HG03575 (cell line): Measurements from ENCODE around the gene ATAD3B.
A peak's percentile ranks its signal among the peaks of the same experiment; 100 is the strongest.
"Not testable (repeated sequence)": the region's sequence is repeated elsewhere in the genome, so short reads cannot be mapped to it uniquely, and the experiment has no call there.

Experiments used
- ATAC-seq: cut with Tn5 transposase; IDR thresholded peaks from one replicate; pipeline ENCODE4 v1.9.1; 2021; ENCODE audit not compliant: unreplicated experiment, insufficient number of reproducible peaks, low FRiP score; ENCODE audit errors: extremely low read depth

Gene ATAD3B, protein sequence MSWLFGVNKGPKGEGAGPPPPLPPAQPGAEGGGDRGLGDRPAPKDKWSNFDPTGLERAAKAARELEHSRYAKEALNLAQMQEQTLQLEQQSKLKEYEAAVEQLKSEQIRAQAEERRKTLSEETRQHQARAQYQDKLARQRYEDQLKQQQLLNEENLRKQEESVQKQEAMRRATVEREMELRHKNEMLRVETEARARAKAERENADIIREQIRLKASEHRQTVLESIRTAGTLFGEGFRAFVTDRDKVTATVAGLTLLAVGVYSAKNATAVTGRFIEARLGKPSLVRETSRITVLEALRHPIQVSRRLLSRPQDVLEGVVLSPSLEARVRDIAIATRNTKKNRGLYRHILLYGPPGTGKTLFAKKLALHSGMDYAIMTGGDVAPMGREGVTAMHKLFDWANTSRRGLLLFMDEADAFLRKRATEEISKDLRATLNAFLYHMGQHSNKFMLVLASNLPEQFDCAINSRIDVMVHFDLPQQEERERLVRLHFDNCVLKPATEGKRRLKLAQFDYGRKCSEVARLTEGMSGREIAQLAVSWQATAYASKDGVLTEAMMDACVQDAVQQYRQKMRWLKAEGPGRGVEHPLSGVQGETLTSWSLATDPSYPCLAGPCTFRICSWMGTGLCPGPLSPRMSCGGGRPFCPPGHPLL

DNA sequence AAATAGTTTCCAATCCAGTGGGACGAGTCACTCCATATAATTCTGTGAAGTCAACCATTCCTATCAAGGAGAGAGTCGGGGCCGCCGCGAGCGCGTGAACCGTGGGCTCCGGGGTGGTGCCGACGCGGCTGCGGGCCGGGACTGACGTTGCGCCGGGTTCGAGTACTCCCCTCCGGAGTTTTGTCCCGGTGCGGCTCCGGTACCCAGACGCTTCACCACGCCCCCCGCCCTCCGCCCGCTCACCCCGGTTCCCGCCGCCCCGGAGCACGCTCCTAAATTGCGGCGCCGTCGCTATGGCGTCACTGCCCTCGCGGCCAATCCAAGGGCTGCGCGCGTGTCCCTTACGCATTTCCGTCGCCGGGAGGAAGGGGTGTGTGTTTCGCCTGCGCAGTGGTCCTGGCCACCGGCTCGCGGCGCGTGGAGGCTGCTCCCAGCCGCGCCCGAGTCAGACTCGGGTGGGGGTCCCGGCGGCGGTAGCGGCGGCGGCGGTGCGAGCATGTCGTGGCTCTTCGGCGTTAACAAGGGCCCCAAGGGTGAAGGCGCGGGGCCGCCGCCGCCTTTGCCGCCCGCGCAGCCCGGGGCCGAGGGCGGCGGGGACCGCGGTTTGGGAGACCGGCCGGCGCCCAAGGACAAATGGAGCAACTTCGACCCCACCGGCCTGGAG lies at the start of gene ATAD3B:
TSS of gene ATAD3B (plus strand) at position 377 of the 664 bp plus-strand sequence. CDS start at position 497, 120 bp downstream.
- ATAC-seq: peak; percentile 50

DNA sequence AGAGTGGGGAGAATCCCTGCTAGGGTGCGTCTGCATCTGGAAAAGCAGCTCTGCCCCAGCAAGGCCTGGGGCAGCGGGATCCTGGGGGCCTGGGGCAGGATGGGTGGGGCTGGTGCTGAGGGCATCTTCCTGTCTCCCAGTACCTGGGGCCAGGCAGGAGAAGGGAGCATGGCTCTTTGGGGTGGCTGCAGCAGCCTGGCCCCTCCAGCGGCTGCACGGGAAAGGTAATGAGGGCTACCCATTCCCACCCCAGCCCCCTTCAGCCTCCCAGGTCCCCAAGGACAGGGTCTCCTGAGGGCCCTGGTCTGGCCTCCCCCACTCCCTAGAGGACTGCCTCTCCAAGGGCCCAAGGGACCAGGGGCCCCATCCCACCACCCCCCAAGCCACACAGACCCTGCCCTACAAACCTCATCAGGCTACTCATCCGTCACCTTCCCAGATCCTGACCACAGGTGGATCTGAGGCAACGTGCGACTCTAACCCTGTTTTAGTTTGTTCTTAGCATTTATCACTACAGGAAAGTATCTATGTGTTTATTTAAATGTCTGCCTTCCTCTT lies 49.6 kb upstream of the ATAD3B start:
- ATAC-seq: no peak

DNA sequence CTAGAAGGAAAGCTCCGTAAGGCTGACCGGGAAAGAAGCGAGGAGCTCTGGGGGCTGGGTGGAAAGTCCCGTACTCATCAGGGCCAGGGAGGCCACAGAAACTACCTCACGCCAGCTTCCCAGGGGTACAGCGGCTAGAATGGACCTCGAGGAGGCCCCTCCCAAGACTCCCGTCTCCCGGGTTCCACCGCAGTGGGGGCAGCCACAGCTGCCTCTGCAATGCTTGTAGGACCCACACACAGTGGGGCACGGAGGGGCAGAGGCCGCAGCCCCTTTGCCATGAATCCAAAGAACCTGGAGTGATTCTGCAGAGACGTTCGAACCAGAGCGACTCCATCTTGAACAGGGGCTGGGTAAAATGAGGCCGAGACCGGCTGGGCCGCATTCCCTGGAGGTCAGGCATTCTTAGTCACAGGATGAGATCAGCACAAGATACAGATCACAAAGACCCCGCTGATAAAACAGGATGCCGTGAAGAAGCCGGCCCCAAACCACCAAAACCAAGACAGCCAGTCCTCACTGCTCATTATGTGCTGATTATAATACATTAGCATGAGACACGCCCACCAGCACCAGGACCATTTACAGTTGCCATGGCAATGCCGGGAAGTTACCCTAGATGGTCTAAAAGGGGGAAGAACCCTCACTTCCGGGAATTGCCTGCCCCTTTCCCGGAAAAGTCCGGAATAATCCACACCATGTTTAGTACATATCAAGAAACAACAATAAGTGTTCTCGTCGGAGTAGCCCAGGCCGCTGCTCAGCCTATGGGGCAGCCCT lies 48.9 kb upstream of the ATAD3B start:
- no peak for ATAC-seq

DNA sequence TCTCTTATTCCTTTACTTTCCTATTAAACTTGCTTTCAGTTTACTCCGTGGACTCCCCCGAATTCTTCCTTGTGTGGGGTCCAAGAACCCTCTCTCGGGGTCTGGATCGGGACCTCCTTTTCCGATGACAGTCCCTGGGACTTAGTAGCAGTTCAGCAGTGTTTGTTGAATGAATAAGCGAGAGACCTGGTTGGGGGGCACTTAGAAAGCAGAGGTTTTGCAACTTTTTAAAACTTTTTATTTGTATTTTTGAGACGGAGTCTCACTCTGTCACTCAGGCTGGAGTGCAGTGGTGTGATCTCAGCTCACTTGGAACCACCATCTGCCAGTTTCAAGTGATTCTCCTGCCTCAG lies 48.3 kb upstream of the ATAD3B start:
- ATAC-seq: no peak

DNA sequence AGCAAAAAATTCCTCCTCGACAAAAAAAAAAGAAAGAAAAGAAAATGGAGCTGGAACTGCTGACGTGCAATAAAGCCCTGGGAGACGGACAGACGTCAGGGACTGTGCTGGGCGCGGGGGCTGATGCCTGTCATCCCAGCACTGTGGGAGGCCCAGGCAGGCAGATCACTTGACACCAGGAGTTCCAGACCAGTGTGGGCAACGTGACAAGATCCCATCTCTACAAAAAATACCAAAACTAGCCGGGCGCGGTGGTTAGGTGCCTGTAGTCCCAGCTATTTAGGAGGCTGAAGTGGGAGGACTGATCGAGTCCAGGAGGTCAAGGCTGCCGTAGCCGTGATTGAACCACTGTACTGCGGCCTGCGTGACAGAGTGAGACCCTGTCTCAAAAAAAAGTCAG lies 46.9 kb upstream of the ATAD3B start:
- no peak for ATAC-seq

DNA sequence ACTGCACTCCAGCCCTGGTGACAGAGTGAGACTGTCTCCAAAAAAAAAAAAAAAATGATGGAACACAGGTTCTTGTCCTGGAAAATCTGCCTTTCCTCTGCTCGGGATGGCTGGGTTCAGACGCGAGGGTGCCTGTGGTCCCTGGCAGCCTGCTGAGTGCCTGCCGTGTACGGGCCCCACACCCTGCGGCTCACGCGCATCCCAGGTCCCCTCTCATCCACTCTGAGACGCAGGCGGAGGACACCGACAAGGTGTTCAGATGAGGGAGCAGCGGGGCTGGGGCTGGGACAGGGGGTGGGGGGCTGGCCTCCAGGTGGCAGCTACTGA lies 46.2 kb upstream of the ATAD3B start:
- no peak for ATAC-seq

DNA sequence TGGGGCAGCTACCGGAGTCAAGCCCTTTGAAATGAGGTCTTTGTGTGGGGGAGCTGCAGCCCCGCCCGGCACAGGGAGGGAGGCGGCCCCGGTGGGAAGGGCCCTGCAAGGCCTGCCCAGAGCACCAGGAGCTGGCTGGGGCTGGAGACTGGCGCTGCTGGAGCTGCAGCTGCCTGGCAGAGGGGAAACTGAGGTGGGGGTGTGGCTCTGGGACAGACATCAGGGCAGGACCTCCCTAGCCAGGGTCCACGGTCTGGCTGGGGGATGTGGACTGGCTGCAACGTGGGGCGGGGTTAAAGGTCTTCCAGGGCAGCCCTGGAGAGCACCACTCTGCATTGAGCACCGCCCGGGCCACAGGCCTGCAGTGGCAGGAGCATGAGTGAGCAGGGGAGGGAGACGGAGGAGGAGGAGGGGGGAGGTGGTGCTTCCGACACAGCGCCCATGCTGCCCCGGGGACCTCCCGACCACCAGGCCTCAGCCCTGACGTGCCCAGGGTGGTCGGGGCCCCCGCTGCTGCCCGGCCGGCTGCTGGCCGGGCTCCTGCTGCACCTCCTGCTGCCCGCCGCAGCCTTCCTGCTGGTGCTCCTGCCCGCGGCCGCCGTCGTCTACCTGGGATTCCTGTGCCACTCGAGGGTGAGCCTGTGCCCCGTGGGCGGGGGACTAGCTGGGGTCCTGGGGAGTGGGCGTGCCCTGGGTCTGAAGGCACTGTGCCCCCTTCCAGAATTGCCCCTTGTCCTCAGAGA lies 45.6 kb upstream of the ATAD3B start:
- no peak for ATAC-seq

DNA sequence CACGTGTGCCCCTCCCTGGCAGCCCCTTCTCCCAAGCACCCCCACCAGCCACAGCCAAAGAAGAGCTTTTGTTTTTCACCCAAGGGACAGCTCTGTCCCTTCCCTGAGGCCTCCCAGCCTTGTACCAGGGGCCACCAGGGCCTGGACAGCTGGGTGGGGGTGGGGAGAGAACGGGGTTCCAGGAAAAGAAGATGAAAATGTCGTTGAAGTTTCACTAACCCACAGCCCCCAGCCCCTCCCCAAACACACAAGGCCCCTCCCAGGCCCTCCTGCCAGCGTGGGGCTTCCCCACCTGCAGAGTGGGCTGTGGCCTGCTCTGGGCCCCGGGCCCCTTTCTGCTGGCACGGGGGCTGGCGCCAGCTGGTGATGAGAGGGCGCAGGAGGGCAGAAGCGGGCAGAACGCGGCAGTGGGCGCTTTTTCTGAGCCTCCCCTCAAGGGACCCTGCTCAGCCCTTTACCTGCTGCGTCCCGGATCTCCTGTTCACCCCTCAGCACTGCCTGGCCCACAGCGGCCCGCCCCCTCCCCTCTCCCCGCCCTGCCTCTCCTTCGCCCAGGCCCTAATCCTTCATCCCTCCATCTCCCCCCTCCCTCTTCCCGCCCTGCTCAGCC lies 45.0 kb upstream of the ATAD3B start:
- ATAC-seq: no peak

DNA sequence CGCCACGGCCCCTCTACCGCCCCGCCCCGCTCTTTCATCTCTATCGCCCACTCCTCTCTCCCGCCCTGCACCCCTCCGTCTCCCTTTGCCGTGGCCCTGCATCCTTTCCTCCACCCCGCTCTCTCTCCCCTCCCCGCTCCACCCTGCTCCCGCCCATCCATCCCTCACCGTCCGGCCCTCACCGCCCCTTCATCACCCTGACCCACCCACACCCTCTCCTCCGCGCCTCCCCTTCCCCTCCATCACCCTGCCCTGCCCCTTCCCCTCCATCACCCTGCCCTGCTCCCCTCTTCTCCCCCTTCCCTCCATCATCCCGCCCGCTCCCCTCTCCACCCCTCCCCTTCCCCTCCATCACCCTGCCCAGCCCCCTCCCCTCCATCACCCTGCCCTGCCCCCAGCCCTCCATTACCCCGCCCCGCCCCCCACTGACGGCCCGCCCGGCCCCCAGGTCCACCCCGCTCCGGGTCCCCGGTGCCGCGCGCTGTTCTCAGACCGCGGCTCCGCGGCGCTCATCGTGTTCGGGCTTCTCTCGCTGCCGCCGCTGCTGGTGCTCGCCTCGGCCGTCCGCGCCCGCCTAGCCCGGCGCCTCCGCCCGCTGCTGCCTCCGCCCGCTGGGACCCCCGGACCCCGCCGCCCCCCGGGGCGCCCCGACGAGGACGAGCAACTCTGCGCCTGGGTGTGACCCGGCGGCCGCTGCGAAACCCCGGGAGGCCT lies 44.3 kb upstream of the ATAD3B start:
- no peak for ATAC-seq

DNA sequence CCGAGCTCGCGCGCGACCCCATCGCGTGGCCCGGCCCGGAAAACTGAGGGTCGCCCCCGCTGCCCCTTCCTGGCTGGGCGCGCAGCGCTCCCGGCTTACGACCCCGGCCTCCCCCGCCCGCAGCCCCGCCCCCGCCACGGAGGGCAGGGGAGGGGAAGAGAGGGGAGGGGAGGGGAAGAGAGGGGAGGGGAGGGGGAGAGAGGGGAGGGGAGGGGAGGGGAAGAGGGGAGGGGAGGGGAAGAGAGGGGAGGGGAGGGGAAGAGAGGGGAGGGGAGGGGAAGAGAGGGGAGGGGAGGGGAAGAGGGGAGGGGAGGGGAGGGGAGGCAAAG lies 43.8 kb upstream of the ATAD3B start:
- no peak for ATAC-seq

DNA sequence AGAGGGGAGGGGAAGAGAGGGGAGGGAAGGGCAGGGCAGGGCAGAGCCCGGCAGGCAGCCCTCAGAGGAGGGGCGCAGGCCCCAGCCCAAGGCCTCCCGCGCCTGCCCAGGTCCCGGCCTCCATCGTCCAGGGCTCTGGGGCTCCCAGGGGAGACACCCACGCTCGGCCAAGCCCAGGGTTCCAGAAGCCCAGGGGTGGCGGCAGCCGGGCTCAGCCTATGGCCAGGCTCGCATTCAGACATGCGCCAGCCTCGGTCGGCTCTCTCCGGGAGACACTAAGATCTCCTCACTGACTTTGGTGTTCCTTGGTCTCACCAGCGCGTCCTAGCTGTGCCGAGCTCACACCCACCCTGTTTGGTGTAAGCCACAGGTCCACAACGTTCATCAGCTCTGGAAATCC lies 43.4 kb upstream of the ATAD3B start:
- no peak for ATAC-seq

DNA sequence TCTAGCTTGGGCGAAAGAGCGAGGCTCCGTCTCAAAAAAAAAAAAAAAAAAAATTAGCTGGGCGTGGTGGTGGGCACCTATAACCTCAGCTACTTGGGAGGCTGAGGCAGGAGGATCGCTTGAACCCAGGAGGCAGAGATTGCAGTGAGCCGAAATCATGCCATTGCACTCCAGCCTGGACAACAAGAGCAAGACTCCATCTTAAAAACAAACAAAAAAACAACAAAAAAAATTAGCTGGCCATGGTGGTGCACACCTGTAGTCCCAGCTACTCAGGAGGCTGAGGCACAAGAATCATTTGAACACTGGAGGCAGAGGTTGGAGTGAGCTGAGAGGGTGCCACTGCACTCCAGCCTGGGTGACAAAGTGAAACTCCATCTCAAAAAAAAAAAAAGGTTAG lies 42.6 kb upstream of the ATAD3B start:
- not testable (repeated sequence) for ATAC-seq

DNA sequence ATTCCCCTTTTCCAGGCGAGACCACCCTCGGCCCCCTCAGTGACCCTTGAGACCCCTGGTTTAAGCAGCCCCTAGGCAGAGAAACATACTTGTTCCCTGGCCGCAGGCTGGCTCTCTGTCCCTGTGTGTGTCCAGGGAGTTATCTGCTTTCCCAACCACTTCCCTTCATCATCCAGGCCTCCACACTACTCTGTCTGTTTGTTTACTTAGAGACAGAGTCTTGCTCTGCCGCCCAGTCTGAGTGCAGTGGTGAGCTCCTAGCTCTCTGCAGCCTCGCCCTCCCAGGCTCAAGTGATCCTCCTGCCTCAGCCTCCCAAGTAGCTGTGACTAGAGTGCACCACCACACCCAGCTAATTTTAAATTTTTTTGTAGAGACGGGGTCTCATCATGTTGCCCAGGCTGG lies 41.9 kb upstream of the ATAD3B start:
- ATAC-seq: no peak

DNA sequence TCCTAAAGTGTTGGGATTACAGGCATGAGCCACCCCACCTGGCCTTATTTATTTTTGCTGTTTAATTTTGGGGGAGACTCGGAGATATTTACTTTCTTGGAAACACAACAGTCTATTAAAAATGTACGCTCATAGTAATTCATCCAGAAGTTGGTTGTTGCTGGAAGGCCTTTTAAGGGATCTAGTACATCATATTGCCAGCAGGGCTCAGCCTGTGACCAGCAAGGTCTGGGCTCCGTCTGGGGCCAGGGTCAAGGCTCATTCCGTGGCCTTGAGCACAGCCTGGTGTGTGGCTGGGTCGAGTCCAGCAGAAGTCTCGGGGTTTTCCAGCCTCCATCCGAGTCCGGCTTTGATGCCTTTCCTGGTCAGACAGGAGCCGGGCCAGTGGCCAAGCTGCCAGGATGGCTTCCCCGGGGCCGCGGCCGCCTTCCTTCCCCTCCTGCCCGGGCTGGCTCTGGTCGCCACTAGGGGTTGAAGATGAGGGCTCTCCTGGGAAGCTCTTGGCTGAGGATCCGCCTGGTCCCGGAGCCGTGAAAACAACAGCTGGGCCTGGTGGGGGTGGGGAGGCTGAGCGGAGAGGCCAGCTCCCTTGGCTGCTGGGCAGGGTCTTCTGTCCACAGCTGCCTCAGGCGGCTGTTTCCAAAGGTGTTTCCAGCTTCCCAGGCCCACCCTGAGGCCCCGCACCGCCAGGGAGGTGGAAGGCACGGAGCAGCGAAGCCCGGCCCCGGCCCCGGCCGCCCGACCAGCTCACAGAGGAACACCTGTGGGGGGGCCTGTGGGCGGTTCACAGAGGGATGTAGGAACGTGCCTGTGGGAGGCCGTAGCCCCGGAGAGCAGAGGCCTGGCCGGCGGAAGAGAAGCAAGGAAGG lies 41.2 kb upstream of the ATAD3B start:
- no peak for ATAC-seq

DNA sequence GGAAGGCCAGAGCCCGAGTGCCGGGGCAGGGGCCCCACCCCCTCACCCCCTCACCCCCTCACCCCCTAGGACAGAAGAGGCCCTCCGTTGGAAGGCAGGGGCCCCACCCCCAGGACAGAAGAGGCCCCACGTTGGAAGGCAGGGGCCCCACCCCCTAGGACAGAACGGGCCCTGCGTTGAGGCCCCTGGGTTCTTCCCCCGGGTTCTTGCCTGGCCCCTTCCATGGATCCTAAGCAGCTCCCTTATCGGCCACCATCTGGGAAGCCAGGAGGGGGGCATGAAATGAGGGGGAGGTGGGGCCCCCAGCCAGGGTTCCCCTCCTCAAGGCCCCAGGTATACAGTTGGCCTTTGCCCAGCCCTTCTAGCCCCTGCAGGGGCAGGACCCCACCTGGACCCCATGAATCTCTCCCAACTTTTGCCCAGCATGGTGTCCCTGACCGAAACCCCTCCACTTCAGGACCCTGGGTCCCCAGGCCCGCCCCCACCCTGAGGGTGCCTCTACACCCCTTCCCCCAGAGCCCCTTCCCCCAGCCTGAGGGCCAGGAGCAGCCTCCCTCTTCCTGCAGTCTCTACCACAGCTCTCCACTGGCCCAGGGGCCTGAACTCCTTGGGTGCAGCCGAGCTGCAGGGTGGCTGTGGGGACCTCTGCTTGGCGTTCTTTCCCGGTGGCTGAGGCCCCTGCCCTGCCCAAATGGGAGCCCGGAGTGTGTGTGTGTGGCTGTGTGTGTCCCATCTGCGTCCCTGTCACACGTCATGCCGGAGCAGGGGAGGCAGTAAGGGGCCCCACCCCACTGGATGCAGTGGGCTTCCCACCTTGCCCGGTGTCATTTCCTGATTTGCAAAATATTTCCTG lies 40.3 kb upstream of the ATAD3B start:
- no peak for ATAC-seq

DNA sequence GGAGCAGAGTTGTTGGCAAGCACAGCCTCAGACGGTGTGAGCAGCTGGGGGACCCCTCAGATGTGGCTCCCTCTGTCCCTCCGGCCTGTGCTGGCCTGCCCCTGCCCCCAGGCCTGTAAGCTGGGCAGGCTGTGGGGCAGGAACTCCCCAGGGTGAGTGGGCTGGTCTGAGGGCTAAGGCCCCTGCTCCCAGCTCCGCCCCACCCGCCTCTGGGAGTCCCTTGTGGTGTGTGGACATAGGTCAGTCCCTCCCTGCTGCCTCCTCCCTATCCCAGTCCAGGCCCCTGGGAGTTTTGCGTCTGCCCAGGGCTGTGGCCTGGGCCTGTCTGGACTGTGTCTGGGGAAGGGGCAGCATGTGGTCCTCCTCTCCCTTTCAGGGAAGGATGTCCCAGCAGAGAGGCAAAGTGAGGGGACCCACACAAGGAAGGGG lies 39.7 kb upstream of the ATAD3B start:
- no peak for ATAC-seq
